SU-DHL-6 (cell line): ENCODE measurements around the gene PDE4B.

Source experiments
- H2AFZ ChIP-seq: fragments of 200-600 bp; sonication (generic); 2 replicates; pipeline ENCODE4 v1.6.1; 2014; ENCODE audit warnings: low read depth, mild to moderate bottlenecking, moderate library complexity, mixed read lengths, antibody characterized with exemption, low read length; ENCODE audit not compliant: severe bottlenecking
- H3F3A ChIP-seq: fragments of 200-600 bp; shearing (Covaris generic); 2 replicates; pipeline ENCODE4 v1.6.0; 2016; ENCODE audit warnings: antibody characterized with exemption, mild to moderate bottlenecking; ENCODE audit not compliant: insufficient read depth
- H3K27ac ChIP-seq: fragments of 200-600 bp; sonication (generic); 2 replicates; pipeline ENCODE4 v1.5.1; 2016; ENCODE audit warnings: low read depth, mild to moderate bottlenecking, low read length, moderate library complexity, mixed read lengths
- H3K27me3 ChIP-seq: fragments of 200-600 bp; sonication (generic), shearing (Covaris generic); 2 replicates; pipeline ENCODE4 v1.6.0; 2014; ENCODE audit warnings: mild to moderate bottlenecking, low read length
- H3K36me3 ChIP-seq: fragments of 200-600 bp; sonication (generic); 2 replicates; pipeline ENCODE4 v1.6.1; 2014; ENCODE audit warnings: mild to moderate bottlenecking, low read length, mixed read lengths
- H3K4me2 ChIP-seq: fragments of 300-600, 200-600 bp; shearing (Covaris generic), sonication (generic); 2 replicates; pipeline ENCODE4 v1.6.0; 2014; ENCODE audit warnings: low read length, low read depth, mild to moderate bottlenecking; ENCODE audit not compliant: poor library complexity, severe bottlenecking
- H3K4me3 ChIP-seq: fragments of 200-600 bp; sonication (generic); 2 replicates; pipeline ENCODE4 v1.5.1; 2014; ENCODE audit warnings: antibody characterized with exemption, low read length, mild to moderate bottlenecking, mixed read lengths; ENCODE audit not compliant: insufficient read depth, poor library complexity, severe bottlenecking
- H3K79me2 ChIP-seq: fragments of 200-600 bp; sonication (generic); 2 replicates; pipeline ENCODE4 v1.6.1; 2014; ENCODE audit warnings: mild to moderate bottlenecking, low read length, moderate library complexity; ENCODE audit not compliant: insufficient read depth
- H3K9ac ChIP-seq: fragments of 200-600 bp; sonication (generic); 2 replicates; pipeline ENCODE4 v1.7.0; 2014; ENCODE audit warnings: mild to moderate bottlenecking, low read length
- H3K9me2 ChIP-seq: fragments of 200-600 bp; sonication (generic); replicated peaks from 2 replicates; pipeline ENCODE4 v1.6.1; 2014; ENCODE audit warnings: low read length; ENCODE audit not compliant: insufficient read depth
- H3K9me3 ChIP-seq: fragments of 200-600 bp; sonication (generic); 2 replicates; pipeline ENCODE4 v1.6.1; 2014; ENCODE audit warnings: low read length, mixed read lengths; ENCODE audit not compliant: insufficient read depth
- H4K20me1 ChIP-seq: fragments of 200-600 bp; sonication (generic); 2 replicates; pipeline ENCODE4 v1.6.1; 2014; ENCODE audit warnings: low read depth, mild to moderate bottlenecking, antibody characterized with exemption, low read length, moderate library complexity, mixed read lengths
- EZH2phosphoT487 ChIP-seq: fragments of 200-600 bp; sonication (generic), shearing (Covaris generic); conservative IDR thresholded peaks from 2 replicates; pipeline ENCODE4 v1.6.1; 2018; ENCODE audit warnings: mild to moderate bottlenecking, antibody characterized with exemption, low read length, moderate library complexity, mixed read lengths
- TF ChIP-seq, protein P1 (sequence below): fragments of 200-600 bp; sonication (generic); IDR thresholded peaks from one replicate; pipeline ENCODE4 v1.5.1; 2017; ENCODE audit warnings: antibody characterized with exemption, mild to moderate bottlenecking, low read length, moderate library complexity; ENCODE audit not compliant: insufficient read depth, poor library complexity, severe bottlenecking

The PDE4B gene

GRCh38 chr1:65826782-65827181 is 34.1 kb downstream of the PDE4B start:
- Histone ChIP-seq H4K20me1 (no peaks in the 10 kb centered on the region), H3K36me3 (no peaks in the 10 kb centered on the region), H3K79me2 (no peaks in the 10 kb centered on the region), H3K9ac (no peak overlapping the region), H3F3A (no peaks in the 10 kb centered on the region), H3K27me3 (no peaks in the 10 kb centered on the region), H3K4me2 (no peak overlapping the region), H3K27ac (no peak overlapping the region), H3K9me2 (no peaks in the 10 kb centered on the region), H2AFZ (no peak overlapping the region), H3K9me3 (no peaks in the 10 kb centered on the region), H3K4me3 (no peak overlapping the region)
- TF ChIP-seq, protein P1, sequence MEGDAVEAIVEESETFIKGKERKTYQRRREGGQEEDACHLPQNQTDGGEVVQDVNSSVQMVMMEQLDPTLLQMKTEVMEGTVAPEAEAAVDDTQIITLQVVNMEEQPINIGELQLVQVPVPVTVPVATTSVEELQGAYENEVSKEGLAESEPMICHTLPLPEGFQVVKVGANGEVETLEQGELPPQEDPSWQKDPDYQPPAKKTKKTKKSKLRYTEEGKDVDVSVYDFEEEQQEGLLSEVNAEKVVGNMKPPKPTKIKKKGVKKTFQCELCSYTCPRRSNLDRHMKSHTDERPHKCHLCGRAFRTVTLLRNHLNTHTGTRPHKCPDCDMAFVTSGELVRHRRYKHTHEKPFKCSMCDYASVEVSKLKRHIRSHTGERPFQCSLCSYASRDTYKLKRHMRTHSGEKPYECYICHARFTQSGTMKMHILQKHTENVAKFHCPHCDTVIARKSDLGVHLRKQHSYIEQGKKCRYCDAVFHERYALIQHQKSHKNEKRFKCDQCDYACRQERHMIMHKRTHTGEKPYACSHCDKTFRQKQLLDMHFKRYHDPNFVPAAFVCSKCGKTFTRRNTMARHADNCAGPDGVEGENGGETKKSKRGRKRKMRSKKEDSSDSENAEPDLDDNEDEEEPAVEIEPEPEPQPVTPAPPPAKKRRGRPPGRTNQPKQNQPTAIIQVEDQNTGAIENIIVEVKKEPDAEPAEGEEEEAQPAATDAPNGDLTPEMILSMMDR, result no peak
- no peak for TF ChIP-seq EZH2phosphoT487

- Histone ChIP-seq H3K79me2 (no peaks in the 10 kb centered on the region), H3K9me3 (no peaks in the 10 kb centered on the region), H4K20me1 (no peaks in the 10 kb centered on the region), H3K4me3 (no peak overlapping the region), H3K9me2 (no peaks in the 10 kb centered on the region), H2AFZ (no peak overlapping the region), H3K27me3 (no peaks in the 10 kb centered on the region), H3K27ac (no peak overlapping the region), H3F3A (no peaks in the 10 kb centered on the region), H3K9ac (no peak overlapping the region), H3K36me3 (no peaks in the 10 kb centered on the region), H3K4me2 (no peak overlapping the region)
- no peak for TF ChIP-seq EZH2phosphoT487
- TF ChIP-seq, protein P1, result no peak
These were observed 34.7 kb downstream of the PDE4B start for GRCh38 chr1:65827346-65827745.

GRCh38 chr1:65830306-65830705 is 37.6 kb downstream of the PDE4B start:
- H3K27me3 ChIP-seq, result no peaks in the 10 kb centered on the region
- no peak for TF ChIP-seq EZH2phosphoT487
- TF ChIP-seq, protein P1, result no peak
- H4K20me1 ChIP-seq, result no peaks in the 10 kb centered on the region
- no peak overlapping the region for H3K4me2 ChIP-seq
- no peak overlapping the region for H3K9ac ChIP-seq
- H3F3A ChIP-seq, result no peaks in the 10 kb centered on the region
- H3K27ac ChIP-seq, result no peak overlapping the region
- H3K9me3 ChIP-seq, result no peaks in the 10 kb centered on the region
- no peak overlapping the region for H3K4me3 ChIP-seq
- H3K9me2 ChIP-seq, result no peaks in the 10 kb centered on the region
- H2AFZ ChIP-seq, result no peak overlapping the region
- H3K36me3 ChIP-seq, result no peaks in the 10 kb centered on the region
- H3K79me2 ChIP-seq, result no peaks in the 10 kb centered on the region
